Right lobe of liver (tissue), 5 donors: ENCODE results near the gene FBXO10. TPM values are rescaled to one million over a fixed set of nuclear protein-coding genes. Genes with fewer than 3 reads are reported as not detected.

ENCODE experiments used
- total RNA-seq, 6 experiments: library from RNA; depleted of rRNA in 2 of 6; stranded (reverse); fragments of >200 nt in 2 of 6; fragmentation: NEBNext Ultra II Directional in 3 of 6; extraction: Animal tissue kit (Norgen Biotek cat#: 25700) in 3 of 6; gene quantifications; one replicate each; pipeline versions ENCODE4 v1.1.0 to v1.2.4, GENCODE V29; 2016 to 2023
- donor health status: DM: no; HTN: no; CAD: no.
- donor health status: DM: no; HTN: no; CAD: no.
- donor health status: DM: no; HTN: yes; CAD: no.
- donor health status: DM: no; HTN: yes; CAD: no.

The FBXO10 gene
- total RNA-seq, 6 experiments from 2014 or later = 2.5 to 5.9 (median 4.0) TPM

Other genes with a start within 250 kb of the FBXO10 start
- gene GRHPR, start 153.7 kb downstream of the FBXO10 start, total RNA-seq = 100 to 1,000 TPM; 159 to 424 (median 359) TPM
- gene ZBTB5, start 110.9 kb downstream of the FBXO10 start, total RNA-seq = 1 to 10 TPM; 4.3 to 6.6 (median 5.5) TPM
- gene POLR1E, start 90.4 kb downstream of the FBXO10 start, total RNA-seq = 10 to 100 TPM; 11.7 to 18.1 (median 14.4) TPM
- 10 to 100 TPM; 30.9 to 58.9 (median 32.9) TPM for gene TOMM5, start 16.2 kb upstream of the FBXO10 start, total RNA-seq
- gene FRMPD1, start 74.6 kb upstream of the FBXO10 start, total RNA-seq = under 1 TPM; 0.10 to 0.74 (median 0.51) TPM
- 1 to 10 TPM; 2.2 to 4.9 (median 3.3) TPM for gene TRMT10B, start 177.4 kb upstream of the FBXO10 start, total RNA-seq
- 10 to 100 TPM; 13.1 to 17.1 (median 14.7) TPM for gene EXOSC3, start 208.7 kb upstream of the FBXO10 start, total RNA-seq
- gene DCAF10, start 224.4 kb upstream of the FBXO10 start, total RNA-seq = 10 to 100 TPM; 20.1 to 28.3 (median 23.1) TPM